Measurements from ENCODE around the gene PLA2G2D.

PLA2G2D gene, protein sequence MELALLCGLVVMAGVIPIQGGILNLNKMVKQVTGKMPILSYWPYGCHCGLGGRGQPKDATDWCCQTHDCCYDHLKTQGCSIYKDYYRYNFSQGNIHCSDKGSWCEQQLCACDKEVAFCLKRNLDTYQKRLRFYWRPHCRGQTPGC

GRCh38 chr1:20119347-20119746 lies at the start of gene PLA2G2D:
PLA2G2D (minus strand) TSS chr1:20119536; CDS start chr1:20119498, 38 bp downstream.
- DNase-seq (ENCODE audit: low read depth in 2 of 2): no peak

GRCh38 chr1:20168564-20169491 lies 49.5 kb upstream of the PLA2G2D start:
- DNase-seq (ENCODE audit: low read depth in 2 of 2): no peak

DNA sequence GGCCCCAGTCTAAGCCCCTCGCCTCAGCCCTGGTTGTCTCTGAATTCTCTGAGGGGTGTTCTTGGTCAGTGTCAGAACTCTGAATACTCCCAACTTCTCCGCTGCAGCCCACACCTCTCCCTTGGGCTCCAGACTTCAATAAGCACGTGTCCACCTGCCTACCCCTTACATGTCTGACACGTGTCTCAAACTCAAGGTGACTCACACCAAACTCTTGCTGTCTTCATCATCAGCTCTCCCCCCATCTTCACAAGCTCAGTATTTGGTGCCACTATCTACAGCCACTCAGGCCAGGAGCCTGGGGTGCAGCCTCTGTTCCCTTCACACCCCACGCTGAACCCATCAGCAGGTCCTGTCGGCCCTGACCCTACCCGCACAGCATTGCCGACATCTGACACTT lies 47.8 kb upstream of the PLA2G2D start:
- no peak for DNase-seq (ENCODE audit: low read depth in 2 of 2)

- no peak for DNase-seq (ENCODE audit: low read depth in 2 of 2)
Observed at GRCh38 chr1:20166051-20166450, 46.7 kb upstream of the PLA2G2D start.

DNA sequence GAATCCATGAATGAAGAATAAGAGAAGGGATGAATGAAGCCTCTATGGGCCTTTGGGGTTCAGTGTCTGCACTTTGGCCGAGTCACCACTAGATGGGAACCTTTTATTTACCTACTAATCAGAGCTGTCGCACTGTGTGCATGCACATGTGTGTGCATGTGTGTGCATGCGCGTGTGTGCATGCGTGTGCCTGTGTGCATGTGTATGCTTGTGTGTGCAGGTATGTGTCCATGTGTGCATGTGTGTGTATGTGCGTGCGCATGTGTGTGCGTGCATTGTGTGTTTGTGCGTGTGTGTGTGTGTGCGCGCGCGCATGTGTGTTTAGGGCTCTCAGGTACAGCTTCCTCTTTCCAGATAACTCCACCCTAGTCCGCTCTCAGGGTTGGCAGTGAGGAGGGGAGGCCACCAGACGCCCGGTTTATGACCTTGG lies 46.2 kb upstream of the PLA2G2D start:
- DNase-seq (ENCODE audit: low read depth in 2 of 2): no peak

DNA sequence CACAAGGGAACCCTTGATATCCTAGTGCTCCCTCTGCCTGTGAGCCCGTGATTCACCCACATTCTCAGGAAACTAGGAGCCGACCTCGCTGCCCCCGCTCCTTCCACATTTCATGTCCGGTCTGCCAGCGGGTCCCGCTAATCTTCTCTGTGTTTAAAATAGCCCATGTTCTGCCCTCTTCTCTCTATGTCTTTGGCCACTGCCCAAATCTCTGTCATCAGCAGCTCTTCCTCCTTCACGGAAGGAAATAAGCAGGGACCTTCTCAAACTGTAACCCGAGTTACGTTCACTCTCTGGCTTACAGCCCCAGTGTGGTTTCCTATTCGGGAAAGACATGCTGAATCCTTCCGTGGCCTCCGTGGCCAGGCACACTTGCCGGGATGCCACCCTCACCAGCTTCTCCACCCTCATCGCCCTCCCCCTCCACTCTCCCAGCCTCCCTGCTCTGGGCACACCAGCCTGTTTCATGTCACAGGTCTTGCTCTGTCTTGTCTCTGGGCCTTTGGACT lies 45.4 kb upstream of the PLA2G2D start:
- no peak for DNase-seq (ENCODE audit: low read depth in 2 of 2)

- no peak for DNase-seq (ENCODE audit: low read depth in 2 of 2)
Observed at GRCh38 chr1:20160034-20160433, 40.7 kb upstream of the PLA2G2D start.

GRCh38 chr1:20158358-20159070 lies 39.2 kb upstream of the PLA2G2D start:
- no peak for DNase-seq (ENCODE audit: low read depth in 2 of 2)

DNA sequence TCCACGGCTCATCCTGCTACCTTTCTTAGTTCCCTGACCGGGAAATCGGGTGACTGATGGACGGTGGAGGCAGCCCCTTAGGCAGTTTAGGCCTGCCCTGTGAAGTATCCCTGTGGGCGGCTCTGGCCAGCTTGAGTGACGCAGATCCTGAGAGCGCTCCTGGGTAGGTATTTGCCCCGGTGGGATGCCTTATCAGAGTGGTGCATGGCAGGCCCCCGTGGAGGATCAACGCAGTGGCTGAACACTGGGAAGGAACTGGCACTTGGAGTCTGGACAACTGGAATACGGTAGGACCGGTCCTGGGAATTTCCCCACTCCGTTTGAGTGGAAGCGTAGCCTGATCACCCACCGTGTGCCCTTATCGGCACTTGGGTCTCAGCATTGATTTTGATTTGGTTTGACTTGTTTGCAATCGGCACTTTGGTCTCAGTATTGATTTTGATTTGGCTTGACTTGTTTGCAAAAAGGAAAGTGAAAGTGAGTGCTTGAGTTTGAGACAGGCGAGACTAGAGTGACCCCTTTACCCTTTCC lies 35.0 kb upstream of the PLA2G2D start:
- DNase-seq (ENCODE audit: low read depth in 2 of 2): no peak

- DNase-seq (ENCODE audit: low read depth in 2 of 2): no peak
Observed at GRCh38 chr1:20153000-20153418, 33.7 kb upstream of the PLA2G2D start.

GRCh38 chr1:20152599-20152930 lies 33.2 kb upstream of the PLA2G2D start:
- DNase-seq (ENCODE audit: low read depth in 2 of 2): no peak

DNA sequence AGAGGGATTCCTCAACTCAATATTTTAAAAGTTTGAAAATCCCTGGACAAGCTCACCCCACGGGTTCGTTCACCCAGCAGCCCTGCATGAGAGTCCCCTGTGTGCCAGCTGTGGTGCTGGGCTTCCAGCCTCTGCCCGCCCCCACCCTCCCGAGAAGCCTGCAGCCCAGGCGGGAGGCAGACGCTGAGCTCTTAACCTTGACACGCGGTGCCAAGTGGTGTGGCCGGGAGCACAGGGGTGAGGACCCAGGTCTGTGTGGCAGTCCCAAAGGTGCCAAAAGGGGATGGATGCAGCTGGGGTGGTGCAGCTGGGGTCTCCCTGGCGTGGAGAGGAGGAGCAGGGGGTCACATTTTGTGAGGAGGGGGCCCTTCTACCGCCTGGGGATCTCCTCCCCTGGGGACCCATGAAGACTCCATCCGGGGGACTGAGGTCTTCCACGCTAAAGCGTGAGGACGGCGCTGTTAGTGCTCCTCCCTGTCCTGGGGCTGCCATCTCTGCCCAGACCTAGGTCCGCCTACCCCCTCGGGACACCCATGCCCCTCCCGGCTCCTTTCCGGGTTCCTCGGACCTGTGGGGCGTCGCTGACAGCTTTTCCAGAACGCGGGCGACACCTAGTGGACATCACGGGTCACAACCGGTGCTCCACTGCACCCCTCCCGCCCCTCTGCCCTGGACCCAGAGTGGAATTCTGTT lies 32.7 kb upstream of the PLA2G2D start:
- DNase-seq (ENCODE audit: low read depth in 2 of 2): peak; percentile 42 to 63

DNA sequence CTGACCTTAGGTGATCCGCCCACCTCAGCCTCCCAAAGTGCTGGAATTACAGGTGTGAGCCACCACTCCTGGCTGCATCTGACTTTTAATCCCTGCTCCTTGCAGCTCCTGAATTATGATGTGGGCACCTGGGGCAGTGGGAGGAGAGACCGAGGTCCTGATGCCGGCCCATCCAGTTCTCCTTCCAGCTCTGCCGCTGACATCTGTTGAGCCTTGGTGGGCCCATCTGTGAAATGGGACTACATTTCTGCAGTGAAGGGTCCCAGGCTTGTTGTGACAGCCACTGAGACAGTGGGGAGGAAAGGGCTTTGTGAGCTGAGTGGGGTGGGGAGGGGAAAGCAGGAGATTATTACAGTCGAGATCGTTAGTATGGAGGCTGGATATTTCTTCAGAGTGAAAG lies 31.6 kb upstream of the PLA2G2D start:
- DNase-seq (ENCODE audit: low read depth in 2 of 2): no peak

GRCh38 chr1:20150326-20150705 lies 31.0 kb upstream of the PLA2G2D start:
- DNase-seq (ENCODE audit: low read depth in 2 of 2): no peak

DNA sequence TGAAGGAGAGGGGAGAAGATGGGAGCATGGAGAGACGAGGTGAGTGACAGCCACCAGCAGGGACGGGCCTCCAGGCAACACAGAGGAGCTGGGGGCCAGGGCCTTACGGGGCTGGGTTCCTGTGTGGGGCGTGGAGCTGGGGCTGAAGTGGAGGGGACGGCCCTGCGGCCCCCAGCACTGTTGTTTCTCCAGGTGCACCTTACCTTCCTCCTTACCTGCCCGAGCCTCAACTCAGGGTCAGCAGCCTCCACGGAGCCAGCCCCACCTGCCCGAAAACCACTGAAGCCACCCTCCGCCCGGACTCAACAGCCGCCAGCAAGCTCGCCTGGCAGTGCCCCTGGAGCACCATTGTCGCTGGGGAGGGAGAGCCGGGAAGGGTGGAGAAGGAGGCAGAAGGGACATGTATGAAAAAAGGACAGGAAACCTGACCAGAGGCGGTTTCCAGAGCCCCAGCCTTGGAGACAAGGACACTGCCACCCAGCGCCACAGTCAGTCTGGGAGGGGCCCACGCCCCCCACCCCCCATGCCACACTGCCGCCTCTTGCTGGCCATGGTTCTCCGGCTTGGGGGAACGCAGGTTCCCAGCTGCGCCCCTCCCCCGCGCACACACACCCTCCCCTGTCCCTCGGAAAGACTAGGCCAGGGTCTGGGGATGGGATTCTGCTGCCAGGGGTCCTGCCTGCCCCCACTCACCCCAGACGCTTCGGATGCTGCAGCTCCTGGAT lies 30.4 kb upstream of the PLA2G2D start:
- DNase-seq (ENCODE audit: low read depth in 2 of 2): no peak

DNA sequence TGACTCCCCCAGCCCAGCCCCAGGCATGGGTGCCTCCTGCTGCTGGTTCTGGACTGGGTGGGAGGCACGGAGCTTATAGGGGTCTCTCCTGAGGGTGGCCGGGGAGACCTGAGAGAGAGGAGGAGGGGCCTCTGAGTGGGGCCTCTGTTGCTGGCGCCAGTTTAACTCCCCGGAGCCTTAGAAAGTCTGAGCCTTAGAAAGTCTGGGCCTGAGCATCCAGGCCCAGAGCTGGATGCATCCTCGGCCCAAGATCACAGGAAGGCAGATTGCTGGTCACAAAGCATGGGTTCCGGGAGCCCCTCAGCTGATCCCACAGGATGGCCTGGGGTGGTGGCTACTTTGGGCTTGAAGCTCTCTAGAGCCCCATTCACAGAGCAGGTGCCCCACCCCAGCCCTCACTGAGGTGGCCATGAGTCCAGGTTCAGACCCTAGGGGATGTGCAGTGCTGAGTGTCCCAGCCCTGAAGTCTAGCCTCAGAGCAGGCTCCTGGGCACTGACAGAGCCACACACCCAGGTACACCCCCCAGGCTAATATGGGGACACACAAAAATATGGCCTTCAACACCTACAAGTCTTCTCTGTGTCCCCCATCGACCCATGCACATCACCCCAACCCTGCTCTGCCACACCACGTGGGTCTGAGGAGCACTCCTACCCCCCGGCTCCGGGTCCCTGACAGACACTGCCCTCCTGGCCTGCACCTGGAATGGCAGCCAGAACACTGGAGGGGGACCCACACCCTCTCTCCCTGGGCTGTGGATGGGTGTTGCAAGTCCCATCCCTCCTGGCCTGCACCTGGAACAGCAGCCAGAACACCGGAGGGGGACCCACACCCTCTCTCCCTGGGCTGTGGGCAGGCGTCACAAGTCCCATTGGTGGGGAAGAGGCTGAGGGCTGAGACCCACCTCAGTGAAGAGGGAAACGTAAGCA lies 29.5 kb upstream of the PLA2G2D start:
- no peak for DNase-seq (ENCODE audit: low read depth in 2 of 2)

- no peak for DNase-seq (ENCODE audit: low read depth in 2 of 2)
Observed at GRCh38 chr1:20147846-20148570, 28.7 kb upstream of the PLA2G2D start.

DNA sequence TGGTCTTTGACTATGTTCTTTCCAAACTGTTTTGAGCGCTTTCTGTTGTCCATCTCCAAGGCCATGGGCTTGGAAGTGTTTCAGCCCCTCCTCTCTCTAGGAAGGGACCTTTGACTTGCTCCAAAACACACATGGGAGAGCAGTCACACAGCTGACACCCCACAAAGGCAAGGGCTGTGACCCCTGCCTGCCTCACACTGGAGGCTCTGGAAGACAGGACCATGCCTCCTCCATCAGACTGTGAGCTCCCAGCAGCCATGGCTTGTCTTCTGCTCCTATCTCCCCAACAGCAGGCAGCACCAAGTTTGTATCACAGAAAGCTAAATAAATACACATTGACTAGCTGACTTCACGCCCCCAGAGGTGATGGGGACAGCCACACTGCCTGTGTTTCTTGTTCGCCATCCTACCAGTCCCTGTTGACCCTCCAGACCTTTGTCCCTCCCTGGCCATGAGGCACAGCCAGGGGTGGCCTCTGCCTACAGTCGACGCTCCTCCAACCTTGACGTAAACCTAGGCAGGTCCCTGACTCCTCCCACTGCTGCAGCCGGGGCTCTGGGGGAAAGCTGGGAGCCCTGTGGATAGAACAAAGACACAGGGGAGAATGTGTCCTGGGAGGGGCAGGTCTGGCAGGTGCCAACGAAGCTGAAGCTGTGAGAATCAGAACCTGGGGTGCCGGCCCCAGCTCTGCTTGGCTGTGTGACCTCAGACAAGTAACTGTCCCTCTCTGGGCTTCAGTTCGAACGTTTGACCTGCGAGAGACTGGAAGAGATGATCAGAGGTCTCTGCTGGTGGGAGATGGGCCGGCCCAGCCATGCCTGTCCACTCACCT lies 24.6 kb upstream of the PLA2G2D start:
- DNase-seq (ENCODE audit: low read depth in 2 of 2): no peak
